Glutamatergic neuron (in vitro differentiated cells): ENCODE measurements around the gene PCED1A. TPM values are rescaled to one million over a fixed set of nuclear protein-coding genes. Genes with fewer than 3 reads are reported as not detected.

Experiments
- DNase-seq: peaks from one replicate; pipeline ENCODE4 v3.0.0; 2022
- H3K27ac Mint-ChIP-seq: one replicate; pipeline ENCODE4 v1.8.0; 2020; ENCODE audit warnings: mild to moderate bottlenecking, mixed read lengths, inconsistent platforms; ENCODE audit not compliant: unreplicated experiment
- H3K27me3 Mint-ChIP-seq: one replicate; pipeline ENCODE4 v1.8.0; 2020; ENCODE audit warnings: mild to moderate bottlenecking, moderate library complexity, mixed read lengths, inconsistent platforms; ENCODE audit not compliant: unreplicated experiment
- H3K36me3 Mint-ChIP-seq: one replicate; pipeline ENCODE4 v1.8.0; 2020; ENCODE audit warnings: mild to moderate bottlenecking, mixed read lengths, inconsistent platforms; ENCODE audit not compliant: unreplicated experiment
- H3K4me1 Mint-ChIP-seq: one replicate; pipeline ENCODE4 v1.8.0; 2020; ENCODE audit warnings: mild to moderate bottlenecking, low read depth, mixed read lengths, inconsistent platforms; ENCODE audit not compliant: unreplicated experiment
- H3K4me3 Mint-ChIP-seq: one replicate; pipeline ENCODE4 v1.8.0; 2020; ENCODE audit warnings: mild to moderate bottlenecking, mixed read lengths, inconsistent platforms; ENCODE audit not compliant: unreplicated experiment
- H3K9me3 Mint-ChIP-seq: one replicate; pipeline ENCODE4 v1.8.0; 2020; ENCODE audit warnings: mild to moderate bottlenecking, moderate library complexity, mixed read lengths, inconsistent platforms; ENCODE audit not compliant: unreplicated experiment
- CTCF ChIP-seq: fragments of 200-600 bp; sonication (generic); IDR thresholded peaks from one replicate; pipeline ENCODE4 v1.5.0; 2021; ENCODE audit not compliant: partially characterized antibody, unreplicated experiment
- total RNA-seq: library from RNA; stranded (reverse); fragmentation: NEBNext Ultra II Directional; extraction: Animal tissue kit (Norgen Biotek cat#: 25700); gene quantifications from one replicate; pipeline ENCODE4 v1.2.1, GENCODE V29; 2021; ENCODE audit not compliant: unreplicated experiment

Gene PCED1A
- total RNA-seq, 1 donor from 2014 or later, result 41.6 TPM

- TF ChIP-seq CTCF, result no peak
- no peak for DNase-seq
- Mint-ChIP-seq H3K27ac (no peak overlapping the region), H3K36me3 (no peaks in the 10 kb centered on the region), H3K9me3 (no peaks in the 10 kb centered on the region), H3K4me1 (peaks cover 13% of the 10 kb centered on the region), H3K4me3 (peak overlapping the region; percentile 92), H3K27me3 (peaks cover 5% of the 10 kb centered on the region)
Measured at GRCh38 chr20:2871661-2872458, 31.4 kb upstream of the PCED1A start.

GRCh38 chr20:2871111-2871465 is 30.6 kb upstream of the PCED1A start:
- Mint-ChIP-seq H3K4me3 (no peak overlapping the region), H3K9me3 (no peaks in the 10 kb centered on the region)
- no peak for DNase-seq

DNA sequence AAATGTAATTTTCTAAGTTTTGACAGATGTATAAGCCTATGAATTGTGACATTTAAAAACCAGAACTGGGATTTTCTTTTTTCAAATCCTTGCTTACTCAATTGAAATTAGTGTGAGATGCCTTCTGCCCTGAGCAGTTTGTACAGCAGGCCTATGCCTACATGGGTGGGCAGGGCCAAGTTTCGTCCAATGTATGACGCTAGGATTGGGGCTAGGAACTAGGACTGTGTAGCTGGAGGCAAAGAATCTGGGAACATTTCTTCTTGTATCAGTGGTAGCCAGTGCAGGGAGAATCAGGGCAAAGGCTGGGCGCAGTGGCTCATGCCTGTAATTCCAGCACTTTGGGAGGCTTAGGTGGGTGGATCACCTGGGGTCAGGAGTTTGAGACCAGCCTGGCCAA is 28.9 kb upstream of the PCED1A start:
- Mint-ChIP-seq H3K36me3 (no peaks in the 10 kb centered on the region), H3K27me3 (peaks cover 5% of the 10 kb centered on the region), H3K4me1 (peaks cover 5% of the 10 kb centered on the region), H3K27ac (no peak overlapping the region), H3K9me3 (no peaks in the 10 kb centered on the region), H3K4me3 (no peak overlapping the region)
- DNase-seq, result no peak
- TF ChIP-seq CTCF, result no peak

More at GRCh38 chr20:2871111-2871465, 30.6 kb upstream of the PCED1A start:
- Mint-ChIP-seq H3K36me3 (no peaks in the 10 kb centered on the region), H3K27ac (no peak overlapping the region), H3K27me3 (peaks cover 5% of the 10 kb centered on the region), H3K4me1 (peaks cover 13% of the 10 kb centered on the region)
- no peak for TF ChIP-seq CTCF

GRCh38 chr20:2867081-2867864 is 26.8 kb upstream of the PCED1A start:
- no peak overlapping the region for H3K27ac Mint-ChIP-seq
- no peak for TF ChIP-seq CTCF
- H3K9me3 Mint-ChIP-seq, result no peaks in the 10 kb centered on the region
- no peak for DNase-seq
- H3K4me1 Mint-ChIP-seq, result peaks cover 5% of the 10 kb centered on the region
- no peak overlapping the region for H3K4me3 Mint-ChIP-seq
- H3K36me3 Mint-ChIP-seq, result no peaks in the 10 kb centered on the region
- peaks cover 5% of the 10 kb centered on the region for H3K27me3 Mint-ChIP-seq

- H3K27me3 Mint-ChIP-seq, result peaks cover 1% of the 10 kb centered on the region
- H3K9me3 Mint-ChIP-seq, result peaks cover 1% of the 10 kb centered on the region
- no peaks in the 10 kb centered on the region for H3K36me3 Mint-ChIP-seq
Measured at GRCh38 chr20:2866236-2866635, 25.8 kb upstream of the PCED1A start.

More at GRCh38 chr20:2866236-2866635, 25.8 kb upstream of the PCED1A start:
- H3K4me1 Mint-ChIP-seq, result peaks cover 3% of the 10 kb centered on the region
- H3K27ac Mint-ChIP-seq, result no peak overlapping the region
- no peak overlapping the region for H3K4me3 Mint-ChIP-seq
- TF ChIP-seq CTCF, result no peak
- DNase-seq, result no peak
